SU-DHL-6 (cell line): ENCODE data around the gene RNF157.

Source experiments
- CTCF ChIP-seq: fragments of 200-600 bp; sonication (generic); IDR thresholded peaks from one replicate; pipeline ENCODE4 v1.5.1; 2017; ENCODE audit warnings: antibody characterized with exemption, mild to moderate bottlenecking, low read length, moderate library complexity; ENCODE audit not compliant: insufficient read depth, poor library complexity, severe bottlenecking
- EZH2phosphoT487 ChIP-seq: fragments of 200-600 bp; sonication (generic), shearing (Covaris generic); conservative IDR thresholded peaks from 2 replicates; pipeline ENCODE4 v1.6.1; 2018; ENCODE audit warnings: mild to moderate bottlenecking, antibody characterized with exemption, low read length, moderate library complexity, mixed read lengths

DNA sequence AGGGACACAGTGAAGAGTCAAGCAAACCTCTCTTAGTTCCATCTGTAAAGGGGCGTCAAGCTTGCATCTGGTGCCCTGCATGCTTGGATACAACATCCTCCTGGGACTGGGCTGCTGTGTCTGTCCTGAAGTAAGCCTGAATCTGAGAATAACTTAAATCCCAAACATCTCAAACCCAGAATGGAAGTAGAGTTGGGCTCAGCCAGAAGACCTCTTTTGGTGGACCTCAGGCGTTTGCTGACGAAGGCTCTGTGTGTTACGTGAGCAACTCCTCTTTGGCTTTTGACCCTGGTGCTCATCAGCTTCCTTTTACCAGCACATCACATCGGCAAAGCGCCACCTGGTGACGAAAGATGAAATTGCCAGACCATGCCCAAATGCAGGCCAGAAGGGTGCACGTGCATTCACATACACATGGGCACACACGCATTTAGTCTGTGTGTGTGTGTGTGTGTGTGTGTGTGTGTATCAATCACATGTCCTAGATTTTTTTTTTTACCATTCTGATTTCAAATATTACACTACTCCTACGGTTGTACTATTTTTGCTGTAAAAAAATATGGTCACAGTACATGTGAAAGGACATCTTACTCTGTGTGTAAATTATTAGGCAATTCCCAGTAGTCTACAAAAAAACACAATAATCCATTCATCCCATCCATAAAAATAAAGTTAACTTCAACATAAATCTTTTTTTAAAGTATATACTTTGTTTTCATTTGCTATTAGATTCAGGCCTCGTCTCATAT lies 58.1 kb downstream of the RNF157 start:
- TF ChIP-seq CTCF = peak; percentile 81
- TF ChIP-seq EZH2phosphoT487 = no peak
